Activated CD4-positive, alpha-beta T cell treated with anti-CD3 and anti-CD28 coated beads, Interleukin-2, amount 10 ng/mL, durations not matched to agents 7 days and 5 days (primary cell): ENCODE results near the gene FXYD2. TPM values are rescaled to one million over a fixed set of nuclear protein-coding genes. Genes with fewer than 3 reads are reported as not detected.

Source experiments
- CTCF ChIA-PET: fragments of 350-600 bp; sonication (Branson Sonifier 250); formaldehyde crosslinking; loops from one replicate; lab custom pipeline; 2021; ENCODE audit warnings: antibody characterized with exemption; lab: Charles Lee
- POLR2A ChIA-PET: fragments of 350-600 bp; sonication (Branson Sonifier 250); formaldehyde crosslinking; loops from one replicate; lab custom pipeline; 2021; ENCODE audit warnings: antibody characterized with exemption; lab: Charles Lee
- DNase-seq: peaks from one replicate; pipeline ENCODE4 v3.0.0-alpha.2; 2020
- H3K27ac Mint-ChIP-seq: one replicate; pipeline ENCODE4 v1.8.0; 2021; ENCODE audit warnings: mild to moderate bottlenecking, moderate library complexity, mixed read lengths
- H3K27me3 Mint-ChIP-seq: one replicate; pipeline ENCODE4 v1.8.0; 2021; ENCODE audit warnings: mixed read lengths
- H3K36me3 Mint-ChIP-seq: one replicate; pipeline ENCODE4 v1.8.0; 2021; ENCODE audit warnings: low read depth, mixed read lengths
- H3K4me1 Mint-ChIP-seq: one replicate; pipeline ENCODE4 v1.8.0; 2021; ENCODE audit warnings: mixed read lengths
- H3K4me3 Mint-ChIP-seq: one replicate; pipeline ENCODE4 v1.8.0; 2021; ENCODE audit warnings: mild to moderate bottlenecking, moderate library complexity, mixed read lengths
- H3K9me3 Mint-ChIP-seq: one replicate; pipeline ENCODE4 v1.8.0; 2021; ENCODE audit warnings: mixed read lengths
- total RNA-seq, 2 experiments: library from RNA; stranded (reverse); gene quantifications; one replicate each; pipeline ENCODE4 v1.2.3, GENCODE V29; 2021

Gene FXYD2
- total RNA-seq, 2 experiments from 2014 or later, result 0.97 to 1.3 TPM

DNA sequence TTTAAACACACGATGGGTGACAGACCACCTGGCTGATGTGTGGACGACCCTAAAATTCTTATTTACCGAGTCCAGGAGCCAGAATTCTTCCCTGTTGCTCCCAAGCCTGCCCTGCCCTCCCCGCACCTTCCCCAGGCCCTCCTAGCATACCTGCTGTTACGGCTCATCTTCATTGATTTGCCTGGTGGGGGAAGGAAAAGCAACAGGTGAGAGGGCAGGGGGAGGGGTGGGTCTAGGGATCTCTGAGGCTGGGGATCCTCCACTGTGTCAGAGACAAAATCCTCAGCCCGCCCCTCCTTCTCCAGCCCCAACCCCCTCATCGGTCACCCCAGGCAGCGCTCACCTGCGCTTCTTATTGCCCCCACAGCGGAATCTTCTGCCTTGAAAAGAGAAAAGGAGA is 4.0 kb downstream of the FXYD2 start:
- Mint-ChIP-seq H3K4me3 (no peak overlapping the region), H3K36me3 (no peaks in the 10 kb centered on the region), H3K27ac (no peak overlapping the region), H3K27me3 (no peaks in the 10 kb centered on the region), H3K4me1 (peaks cover 68% of the 10 kb centered on the region), H3K9me3 (no peaks in the 10 kb centered on the region)
- POLR2A ChIA-PET, result no interaction called here
- CTCF ChIA-PET, result interaction anchor here (1.1 to 6.4 kb wide), 5 partner anchors 11 to 241 kb away, joined by 4 to 73 read pairs (median 8); no protein-coding TSS in a partner anchor
- DNase-seq, result no peak

DNA sequence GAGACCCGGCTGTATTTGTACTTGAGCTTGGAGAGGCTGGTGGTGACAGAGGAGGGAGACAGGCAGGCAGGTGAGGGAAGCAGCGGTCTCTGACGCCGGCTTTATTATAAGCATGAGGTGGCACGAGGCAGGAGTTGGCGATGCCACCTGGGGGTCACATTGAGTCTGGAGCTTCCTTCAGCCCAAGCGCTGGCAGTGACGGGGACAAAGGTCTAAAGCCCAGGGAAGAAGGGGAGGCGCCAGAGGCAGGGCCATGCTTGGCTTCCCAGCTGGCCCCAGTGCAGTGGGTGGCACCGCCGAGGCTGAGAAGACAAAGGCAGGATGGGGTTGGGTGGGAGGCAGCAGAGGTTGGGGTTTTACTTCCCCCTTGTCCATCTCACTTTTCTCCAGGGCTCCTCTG is 4.5 kb downstream of the FXYD2 start:
- Mint-ChIP-seq H3K27ac (no peak overlapping the region), H3K4me3 (no peak overlapping the region), H3K9me3 (no peaks in the 10 kb centered on the region), H3K27me3 (no peaks in the 10 kb centered on the region), H3K4me1 (peaks cover 68% of the 10 kb centered on the region), H3K36me3 (no peaks in the 10 kb centered on the region)
- CTCF ChIA-PET, result interaction anchor here (1.1 to 6.4 kb wide), 2 partner anchors 12 to 134 kb away, joined by 4 to 73 read pairs; no protein-coding TSS in a partner anchor
- POLR2A ChIA-PET, result no interaction called here
- no peak for DNase-seq

DNA sequence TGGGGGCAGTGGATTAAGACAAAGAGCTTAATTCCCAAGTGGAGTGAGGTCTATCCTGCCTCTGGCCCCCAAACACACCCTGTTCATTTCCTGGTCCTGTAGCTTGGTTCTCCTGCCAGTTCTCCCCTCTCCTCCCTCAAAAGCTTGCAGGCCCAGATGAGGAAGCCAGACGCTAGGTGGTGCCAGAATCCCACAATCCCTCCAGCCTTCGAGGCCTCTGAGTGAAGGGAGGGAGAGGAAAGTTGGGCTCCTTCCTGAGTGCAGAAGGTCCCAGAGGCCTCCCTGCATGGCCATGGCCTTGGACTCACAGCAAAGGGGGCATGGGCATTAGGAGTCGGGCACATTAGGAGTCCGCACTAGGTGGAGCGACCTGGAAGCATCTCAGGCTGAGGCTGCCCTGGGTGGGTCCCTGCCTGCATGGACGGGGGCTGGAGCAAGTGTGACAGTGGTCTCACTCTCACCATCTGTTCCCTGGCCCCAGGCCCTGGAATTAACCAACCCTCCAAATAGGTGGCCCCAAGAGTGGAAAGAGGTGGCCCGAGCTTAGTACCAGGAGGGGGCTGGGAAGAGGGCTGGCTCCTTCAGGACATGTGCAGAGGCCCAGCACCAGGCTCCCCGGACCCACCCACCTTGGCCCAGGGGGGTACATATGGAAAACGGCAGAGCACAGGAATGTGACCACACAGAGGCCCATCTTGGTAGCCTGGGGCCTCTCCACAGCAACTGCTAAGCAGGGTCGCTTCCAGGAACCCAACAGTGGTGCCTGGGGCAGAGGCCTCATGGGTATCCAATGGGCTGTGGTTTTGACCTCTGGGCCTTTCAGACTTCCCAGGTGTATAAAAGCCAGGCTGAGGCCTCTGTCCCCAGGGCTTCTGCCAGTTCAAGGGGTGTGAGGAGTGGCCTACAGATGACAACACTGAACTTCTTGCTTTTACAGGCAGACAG is 5.2 kb downstream of the FXYD2 start:
- no peak for DNase-seq
- Mint-ChIP-seq H3K4me3 (no peak overlapping the region), H3K9me3 (no peaks in the 10 kb centered on the region), H3K27me3 (no peaks in the 10 kb centered on the region), H3K36me3 (no peaks in the 10 kb centered on the region), H3K4me1 (peaks cover 69% of the 10 kb centered on the region), H3K27ac (no peak overlapping the region)
- CTCF ChIA-PET, result interaction anchor here (0.6 to 6.4 kb wide), 13 partner anchors 8 to 393 kb away, joined by 3 to 73 read pairs (median 4); no protein-coding TSS in a partner anchor
- POLR2A ChIA-PET, result no interaction called here

DNA sequence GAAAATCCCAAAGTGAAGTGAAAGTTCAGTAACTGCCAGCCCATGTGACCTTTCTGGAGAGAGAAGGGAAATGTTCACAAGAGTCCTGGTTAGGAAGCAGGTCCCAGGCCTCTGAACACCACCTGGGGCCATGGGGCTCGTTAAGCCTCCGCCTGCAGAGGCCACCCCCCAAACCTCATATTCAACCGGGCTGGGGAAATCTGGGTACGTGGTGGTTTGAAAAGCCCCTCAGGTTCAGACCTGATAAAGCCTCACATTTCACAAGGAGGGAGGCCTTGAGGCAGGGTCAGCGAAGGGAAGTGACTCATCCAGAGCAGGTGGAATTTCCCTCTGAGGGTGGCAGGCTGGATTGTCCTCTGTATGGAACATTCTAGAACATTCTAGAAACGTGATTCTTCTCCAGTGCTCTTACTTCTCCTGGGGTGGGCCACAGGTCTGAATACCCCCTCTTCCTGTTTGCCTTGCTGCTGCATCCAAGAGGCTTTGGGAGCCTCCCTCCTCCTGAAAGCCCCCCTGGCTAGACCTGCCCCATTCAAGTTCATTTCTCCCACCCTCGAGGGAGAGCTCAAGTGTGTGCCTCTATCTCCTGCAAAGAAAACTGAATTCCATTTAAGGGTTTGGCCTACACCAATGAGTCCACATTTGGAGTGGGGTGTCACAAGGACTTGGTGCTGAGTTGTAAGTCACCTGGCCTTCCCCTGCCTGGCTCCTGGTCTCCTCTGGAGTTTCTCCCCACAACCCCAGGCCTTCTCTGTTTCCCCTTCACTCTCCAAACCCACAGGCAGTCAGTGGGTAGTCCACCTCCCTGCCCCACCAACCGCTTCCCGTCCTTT is 6.3 kb downstream of the FXYD2 start:
- ChIA-PET POLR2A (no interaction called here), CTCF (interaction anchor here (0.7 to 6.4 kb wide), 27 partner anchors 9 to 392 kb away, joined by 3 to 73 read pairs (median 4); partner anchors contain the start of gene DSCAML1)
- Mint-ChIP-seq H3K36me3 (no peaks in the 10 kb centered on the region), H3K4me3 (no peak overlapping the region), H3K27me3 (no peaks in the 10 kb centered on the region), H3K4me1 (peaks cover 68% of the 10 kb centered on the region), H3K27ac (peak overlapping the region; percentile 92), H3K9me3 (no peaks in the 10 kb centered on the region)
- peak; percentile 37 for DNase-seq

DNA sequence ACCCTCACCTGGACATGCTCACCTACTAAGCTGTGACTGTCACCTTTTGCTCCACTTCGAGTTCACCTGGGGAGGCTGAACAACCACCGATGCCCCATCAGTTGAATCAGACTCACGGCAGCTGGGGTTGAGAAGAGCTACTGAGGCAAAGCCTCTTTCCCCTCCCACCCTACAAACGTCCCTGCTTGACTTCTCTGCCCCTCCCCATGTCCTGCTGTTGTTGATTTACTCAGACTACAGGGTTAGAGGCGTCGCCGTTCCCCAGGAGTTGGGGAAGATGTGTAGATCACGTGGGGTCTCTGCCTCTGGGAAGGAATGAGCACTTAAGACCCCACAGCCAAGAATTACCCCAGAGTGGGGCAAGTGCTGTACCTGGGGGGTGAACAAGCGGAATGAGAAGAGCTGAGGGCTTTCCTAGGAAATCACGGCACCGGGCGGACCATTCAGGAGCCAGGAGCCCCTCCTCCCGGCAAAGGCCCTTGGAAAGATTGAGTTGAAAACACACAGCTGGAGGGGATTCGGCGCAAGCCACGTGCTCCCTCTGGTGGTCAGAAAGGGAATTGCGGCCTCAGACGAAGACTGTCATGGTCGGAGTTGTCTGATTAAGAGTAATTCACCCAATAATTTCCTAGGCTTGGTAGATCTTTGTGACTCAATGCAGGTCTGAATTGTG is 7.0 kb downstream of the FXYD2 start:
- Mint-ChIP-seq H3K36me3 (no peaks in the 10 kb centered on the region), H3K27ac (peak overlapping the region; percentile 92), H3K9me3 (no peaks in the 10 kb centered on the region), H3K4me1 (peaks cover 64% of the 10 kb centered on the region), H3K27me3 (no peaks in the 10 kb centered on the region), H3K4me3 (no peak overlapping the region)
- DNase-seq, result peak; percentile 85
- ChIA-PET CTCF (interaction anchor here (0.7 to 6.4 kb wide), 30 partner anchors 10 to 391 kb away, joined by 3 to 73 read pairs (median 4); partner anchors contain the start of gene DSCAML1), POLR2A (no interaction called here)

DNA sequence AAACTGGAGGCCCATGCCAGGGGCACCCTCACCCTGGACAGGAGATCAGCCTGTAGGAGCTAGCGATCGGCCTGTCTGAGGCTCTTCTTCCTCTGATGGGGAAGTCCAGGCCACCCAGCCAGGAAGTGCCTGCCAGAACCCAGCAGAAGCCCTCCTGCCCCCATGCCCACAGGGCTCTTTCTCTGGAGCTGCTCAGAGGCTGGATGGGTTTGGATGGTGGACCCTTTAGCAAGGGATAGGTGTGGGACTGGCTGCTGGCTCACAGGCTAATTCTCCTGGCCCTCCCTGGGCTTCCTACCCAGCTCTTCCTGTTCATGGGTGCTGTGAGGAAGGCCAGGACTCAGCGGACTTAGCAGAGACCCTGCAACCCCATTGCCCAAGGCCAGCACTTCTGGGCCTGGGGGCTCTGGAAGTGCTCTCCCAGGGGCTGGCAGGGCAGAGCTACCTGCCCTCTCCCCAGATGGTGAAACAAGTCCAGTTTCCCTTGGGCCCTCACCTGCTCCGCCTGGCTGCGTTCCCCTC is 7.6 kb downstream of the FXYD2 start:
- H3K4me3 Mint-ChIP-seq, result no peak overlapping the region
- peaks cover 59% of the 10 kb centered on the region for H3K4me1 Mint-ChIP-seq
- no peaks in the 10 kb centered on the region for H3K9me3 Mint-ChIP-seq
- ChIA-PET POLR2A (interaction anchor here (0.6 kb wide), 1 partner anchor 1066 kb away, joined by 7 read pairs; no protein-coding TSS in a partner anchor), CTCF (interaction anchor here (0.8 to 6.4 kb wide), 26 partner anchors 9 to 390 kb away, joined by 3 to 73 read pairs (median 5); partner anchors contain the start of gene DSCAML1)
- no peak for DNase-seq
- peak overlapping the region; percentile 92 for H3K27ac Mint-ChIP-seq
- no peaks in the 10 kb centered on the region for H3K36me3 Mint-ChIP-seq
- no peaks in the 10 kb centered on the region for H3K27me3 Mint-ChIP-seq

DNA sequence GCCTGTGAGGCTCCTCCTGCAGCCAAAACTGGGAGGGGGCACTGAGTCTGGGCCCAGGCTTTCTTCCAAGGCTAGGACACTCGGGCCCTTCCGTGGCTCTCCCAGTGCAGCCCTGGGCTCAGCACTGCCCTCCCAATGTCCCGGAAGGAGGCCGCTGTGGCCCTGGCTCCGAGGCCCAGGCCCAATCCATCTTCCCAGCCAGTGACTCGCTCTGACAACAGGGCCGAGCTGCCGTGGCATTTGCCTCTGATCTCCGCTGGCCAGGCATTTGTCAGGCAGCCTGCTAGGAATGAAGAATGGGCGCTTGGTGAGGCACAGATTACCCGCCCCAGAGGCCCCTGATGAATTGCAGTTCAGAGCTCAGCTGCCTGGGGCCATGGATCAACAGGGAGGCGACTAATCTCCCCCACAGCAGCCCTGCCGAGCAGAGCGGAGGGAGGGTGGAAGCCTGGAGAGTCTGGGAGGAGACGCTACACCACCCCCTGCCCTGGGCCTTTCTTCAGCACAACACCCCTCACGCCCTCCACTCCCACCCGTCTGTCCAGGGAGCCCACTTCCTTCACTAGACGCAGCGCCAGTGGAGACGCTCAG is 8.3 kb downstream of the FXYD2 start:
- ChIA-PET CTCF (interaction anchor here (0.9 to 6.4 kb wide), 21 partner anchors 8 to 390 kb away, joined by 3 to 73 read pairs (median 6); partner anchors contain the start of gene FXYD2), POLR2A (interaction anchor here (0.6 to 0.7 kb wide), 2 partner anchors 8 to 1066 kb away, joined by 5 to 7 read pairs; partner anchors contain the start of gene FXYD2)
- Mint-ChIP-seq H3K4me1 (peaks cover 56% of the 10 kb centered on the region), H3K9me3 (no peaks in the 10 kb centered on the region), H3K27ac (peak overlapping the region; percentile 93), H3K27me3 (no peaks in the 10 kb centered on the region), H3K36me3 (no peaks in the 10 kb centered on the region), H3K4me3 (peak overlapping the region; percentile 28)
- DNase-seq, result no peak

DNA sequence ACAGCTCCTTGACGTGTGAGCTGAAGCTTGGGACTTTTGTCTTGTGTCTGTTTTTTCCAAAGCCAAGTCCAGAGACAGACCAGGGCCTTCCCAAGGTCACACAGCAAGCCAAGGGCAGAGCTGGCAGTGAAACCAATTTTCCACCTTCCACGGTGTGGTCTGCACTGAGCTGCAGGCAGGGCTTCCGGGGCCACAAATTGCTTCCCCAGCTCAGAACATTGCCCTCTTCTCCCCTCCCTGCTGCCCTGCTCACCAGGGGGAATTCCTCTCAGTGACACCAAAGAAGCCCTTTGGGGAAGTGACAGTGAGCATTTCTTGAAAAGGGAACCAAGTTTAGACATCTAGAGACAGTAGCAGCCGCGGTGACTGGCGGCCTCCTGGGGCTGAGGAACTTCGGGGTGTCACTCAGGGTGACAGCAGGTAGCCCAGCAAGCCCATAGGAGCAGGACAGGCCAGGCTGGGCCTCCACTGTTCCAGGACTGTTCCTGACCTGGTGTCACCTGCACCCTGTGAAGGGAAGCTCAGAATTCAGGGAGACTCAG is 9.2 kb downstream of the FXYD2 start:
- Mint-ChIP-seq H3K36me3 (no peaks in the 10 kb centered on the region), H3K4me1 (peaks cover 56% of the 10 kb centered on the region), H3K4me3 (peak overlapping the region; percentile 35)

DNA sequence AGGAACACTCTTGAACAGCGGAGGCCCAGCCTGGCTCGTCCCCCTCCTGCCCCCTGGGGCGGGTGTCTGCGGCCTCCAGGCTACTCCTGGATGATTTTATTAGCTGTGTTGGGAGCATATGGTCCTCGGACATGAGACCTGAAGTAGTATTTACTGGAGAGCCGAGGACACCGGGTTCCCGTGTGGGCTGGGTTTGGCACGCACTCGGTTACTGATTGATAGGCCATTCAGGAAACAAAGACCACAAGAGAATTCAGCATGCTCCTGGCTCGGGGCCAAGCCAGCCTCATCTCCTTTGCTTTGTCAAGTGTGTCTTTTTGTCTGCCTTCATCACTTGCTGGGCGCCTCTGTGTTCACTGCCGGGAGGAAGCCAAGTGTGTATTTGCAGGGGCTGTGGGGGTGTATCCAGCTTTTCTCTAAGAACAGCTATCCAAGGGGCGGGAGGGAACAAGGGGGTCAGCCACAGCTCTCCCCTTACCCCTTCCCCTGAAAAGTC is 9.7 kb downstream of the FXYD2 start:
- Mint-ChIP-seq H3K4me3 (peak overlapping the region; percentile 35), H3K27me3 (peaks cover 2% of the 10 kb centered on the region), H3K9me3 (no peaks in the 10 kb centered on the region), H3K4me1 (peaks cover 58% of the 10 kb centered on the region), H3K27ac (peak overlapping the region; percentile 93), H3K36me3 (no peaks in the 10 kb centered on the region)
- ChIA-PET CTCF (interaction anchor here (0.9 to 6.4 kb wide), 13 partner anchors 7 to 388 kb away, joined by 3 to 73 read pairs (median 6); no protein-coding TSS in a partner anchor), POLR2A (interaction anchor here (1.1 kb wide), 1 partner anchor 8 kb away, joined by 3 read pairs; no protein-coding TSS in a partner anchor)
- peak; percentile 85 for DNase-seq

More for the DNA sequence above, 9.2 kb downstream of the FXYD2 start:
- POLR2A ChIA-PET, result interaction anchor here (0.7 to 1.1 kb wide), 2 partner anchors 8 to 9 kb away, joined by 3 to 5 read pairs; partner anchors contain the start of gene FXYD2
- Mint-ChIP-seq H3K27me3 (no peaks in the 10 kb centered on the region), H3K9me3 (no peaks in the 10 kb centered on the region), H3K27ac (peak overlapping the region; percentile 93)
- peak; percentile 65 for DNase-seq
- CTCF ChIA-PET, result interaction anchor here (0.8 to 6.4 kb wide), 17 partner anchors 8 to 389 kb away, joined by 3 to 73 read pairs (median 4); partner anchors contain the start of gene FXYD2

DNA sequence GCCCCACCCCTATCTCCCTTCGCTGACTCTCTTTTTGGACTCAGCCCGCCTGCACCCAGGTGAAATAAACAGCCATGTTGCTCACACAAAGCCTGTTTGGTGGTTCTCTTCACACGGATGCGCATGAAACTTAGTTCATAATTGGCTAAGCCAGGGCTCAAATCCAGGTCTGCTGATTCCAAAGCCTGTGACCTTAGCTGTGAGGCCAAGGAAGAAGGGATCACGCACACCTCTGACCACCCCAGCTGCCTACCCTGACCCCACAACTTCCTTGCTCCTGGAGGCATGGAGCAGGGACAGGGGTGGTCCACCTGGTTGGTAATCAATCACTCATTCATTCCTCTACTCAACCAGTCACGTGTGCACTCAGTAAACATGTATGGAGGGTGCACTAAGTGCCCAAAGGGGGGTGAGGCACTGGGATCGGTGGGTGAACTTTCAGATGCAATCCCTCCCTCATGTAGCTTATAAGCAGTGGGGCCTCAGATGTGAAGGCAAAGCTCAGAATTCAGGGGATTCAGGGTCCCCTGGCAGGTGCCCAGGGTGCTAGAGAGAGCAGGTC is 10.3 kb downstream of the FXYD2 start:
- ChIA-PET CTCF (interaction anchor here (1.2 to 6.4 kb wide), 7 partner anchors 7 to 388 kb away, joined by 3 to 73 read pairs (median 10); no protein-coding TSS in a partner anchor), POLR2A (no interaction called here)
- peaks cover 63% of the 10 kb centered on the region for H3K4me1 Mint-ChIP-seq
- H3K27me3 Mint-ChIP-seq, result peaks cover 4% of the 10 kb centered on the region
- H3K36me3 Mint-ChIP-seq, result no peaks in the 10 kb centered on the region
- peak overlapping the region; percentile 93 for H3K27ac Mint-ChIP-seq
- no peaks in the 10 kb centered on the region for H3K9me3 Mint-ChIP-seq
- H3K4me3 Mint-ChIP-seq, result no peak overlapping the region
- DNase-seq, result no peak
